Fibroblast of skin of right biceps (primary cell): Measurements from ENCODE around the gene VPS37C.
A peak's percentile ranks its signal among the peaks of the same experiment; 100 is the strongest.
"Not testable (repeated sequence)": the region's sequence is repeated elsewhere in the genome, so short reads cannot be mapped to it uniquely, and the experiment has no call there.

Source experiments
- DNase-seq: peaks from one replicate; pipeline ENCODE4 v3.0.0-alpha.2; 2013

VPS37C gene

GRCh38 chr11:61174273-61174672, 13.0 kb upstream of the VPS37C start:
- DNase-seq: no peak

- DNase-seq: peak; percentile 15
Observed at GRCh38 chr11:61173456-61173855, 12.2 kb upstream of the VPS37C start.

DNA sequence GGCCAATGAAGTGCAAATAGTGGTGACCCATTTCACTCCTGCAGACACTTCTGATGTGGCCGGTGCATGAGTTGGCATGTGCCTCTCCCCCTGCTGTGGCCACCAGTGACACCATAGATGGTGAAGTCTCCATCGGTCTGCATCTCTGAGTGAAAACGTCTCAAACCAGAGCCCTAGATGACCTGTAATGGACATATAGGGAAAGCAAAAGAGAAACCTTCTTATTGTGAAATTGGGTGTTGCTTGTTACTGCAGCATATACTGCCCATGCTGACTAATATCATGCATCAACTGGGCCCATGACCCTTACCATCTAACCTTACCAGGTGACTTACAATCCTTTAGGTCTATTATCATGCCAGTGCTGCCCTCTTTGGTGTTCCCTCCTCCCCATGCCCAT, 11.7 kb upstream of the VPS37C start:
- DNase-seq: no peak

DNA sequence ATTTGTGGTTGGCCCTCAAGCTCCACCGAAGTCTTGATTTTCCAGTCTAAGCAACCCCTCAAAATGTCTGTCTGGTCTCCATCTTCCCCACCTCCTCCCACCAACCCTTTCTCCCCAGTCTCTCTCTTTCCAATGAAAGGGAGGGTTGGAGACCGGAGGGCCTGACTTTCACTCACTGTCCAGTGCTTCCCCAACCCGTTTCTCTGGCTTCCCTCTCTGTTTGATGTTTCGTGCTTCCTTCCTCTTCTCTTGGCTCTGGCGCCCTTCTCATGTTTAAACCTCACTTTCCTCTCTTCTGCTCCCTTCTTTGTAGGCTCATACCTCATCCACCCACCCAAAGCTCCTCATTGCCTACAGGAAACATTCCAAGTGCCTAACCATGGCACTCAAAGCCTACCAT, 11.1 kb upstream of the VPS37C start:
- no peak for DNase-seq

GRCh38 chr11:61171907-61172306, 10.7 kb upstream of the VPS37C start:
- DNase-seq: no peak

DNA sequence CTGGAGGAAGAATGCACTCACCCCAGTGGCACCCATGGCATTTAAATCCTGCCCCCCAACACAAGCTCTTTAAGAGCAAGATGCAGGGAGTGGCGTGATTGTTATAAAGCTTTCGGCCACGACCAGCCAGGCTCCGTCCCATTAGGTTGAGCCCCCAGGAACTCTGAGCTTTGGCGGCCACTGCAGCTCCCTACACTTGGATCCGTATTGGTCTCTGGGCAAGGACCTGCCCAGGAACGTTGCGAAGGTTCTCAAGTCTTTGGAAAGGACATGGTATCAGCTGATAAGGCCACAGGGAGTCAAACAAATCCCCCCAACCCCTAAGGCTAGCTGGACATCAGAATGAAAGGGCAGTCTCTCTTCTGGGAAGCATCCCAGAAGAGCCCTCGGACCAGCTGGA, 9.3 kb upstream of the VPS37C start:
- DNase-seq: no peak

GRCh38 chr11:61168800-61169199, 7.6 kb upstream of the VPS37C start:
- no peak for DNase-seq

DNA sequence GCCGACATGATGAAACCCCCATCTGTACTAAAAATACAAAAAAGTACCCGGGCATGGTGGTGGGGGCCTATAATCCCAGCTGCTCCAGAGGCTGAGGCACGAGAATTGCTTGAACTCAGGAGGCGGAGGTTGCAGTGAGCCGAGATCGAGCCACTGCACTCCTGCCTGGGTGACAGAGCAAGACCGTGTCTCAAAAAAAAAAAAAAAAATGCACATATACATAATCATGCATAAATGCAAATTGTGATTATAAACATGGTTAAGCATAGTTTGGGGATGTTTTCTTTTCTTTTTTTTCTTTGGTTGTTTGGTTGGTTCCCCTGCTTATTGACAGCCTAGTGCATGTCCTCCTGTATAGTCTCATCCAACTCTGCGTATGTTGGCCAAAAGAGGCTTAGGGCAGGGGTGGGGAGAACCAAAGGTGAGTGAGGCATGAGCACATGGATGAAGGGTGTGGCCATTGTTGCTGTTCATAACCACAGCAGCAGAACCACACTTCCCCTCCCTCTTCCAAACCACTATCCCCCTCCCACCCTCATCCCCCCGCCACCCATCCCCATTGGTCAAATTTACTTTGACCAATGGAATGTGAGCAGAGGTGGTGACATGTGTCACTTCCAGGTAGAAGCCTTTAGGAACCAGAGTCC, 6.9 kb upstream of the VPS37C start:
- no peak for DNase-seq

DNA sequence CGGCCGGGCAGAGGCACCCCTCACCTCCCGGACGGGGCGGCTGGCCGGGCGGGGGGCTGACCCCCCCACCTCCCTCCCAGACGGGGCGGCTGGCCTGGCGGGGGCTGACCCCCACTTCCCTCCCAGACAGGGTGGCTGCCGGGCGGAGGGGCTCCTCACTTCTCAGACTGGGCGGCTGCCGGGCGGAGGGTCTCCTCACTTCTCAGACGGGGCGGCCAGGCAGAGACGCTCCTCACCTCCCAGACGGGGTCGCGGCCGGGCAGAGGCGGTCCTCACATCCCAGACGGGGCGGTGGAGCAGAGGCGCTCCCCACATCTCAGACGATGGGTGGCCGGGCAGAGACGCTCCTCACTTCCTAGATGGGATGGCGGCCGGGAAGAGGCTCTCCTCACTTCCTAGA, 5.1 kb upstream of the VPS37C start:
- DNase-seq: not testable (repeated sequence)

DNA sequence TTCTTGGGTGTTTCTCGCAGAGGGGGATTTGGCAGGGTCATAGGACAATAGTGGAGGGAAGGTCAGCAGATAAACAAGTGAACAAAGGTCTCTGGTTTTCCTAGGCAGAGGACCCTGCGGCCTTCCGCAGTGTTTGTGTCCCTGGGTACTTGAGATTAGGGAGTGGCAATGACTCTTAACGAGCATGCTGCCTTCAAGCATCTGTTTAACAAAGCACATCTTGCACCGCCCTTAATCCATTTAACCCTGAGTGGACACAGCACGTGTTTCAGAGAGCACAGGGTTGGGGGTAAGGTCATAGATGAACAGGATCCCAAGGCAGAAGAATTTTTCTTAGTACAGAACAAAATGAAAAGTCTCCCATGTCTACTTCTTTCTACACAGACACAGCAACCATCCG, 4.6 kb upstream of the VPS37C start:
- DNase-seq: not testable (repeated sequence)

DNA sequence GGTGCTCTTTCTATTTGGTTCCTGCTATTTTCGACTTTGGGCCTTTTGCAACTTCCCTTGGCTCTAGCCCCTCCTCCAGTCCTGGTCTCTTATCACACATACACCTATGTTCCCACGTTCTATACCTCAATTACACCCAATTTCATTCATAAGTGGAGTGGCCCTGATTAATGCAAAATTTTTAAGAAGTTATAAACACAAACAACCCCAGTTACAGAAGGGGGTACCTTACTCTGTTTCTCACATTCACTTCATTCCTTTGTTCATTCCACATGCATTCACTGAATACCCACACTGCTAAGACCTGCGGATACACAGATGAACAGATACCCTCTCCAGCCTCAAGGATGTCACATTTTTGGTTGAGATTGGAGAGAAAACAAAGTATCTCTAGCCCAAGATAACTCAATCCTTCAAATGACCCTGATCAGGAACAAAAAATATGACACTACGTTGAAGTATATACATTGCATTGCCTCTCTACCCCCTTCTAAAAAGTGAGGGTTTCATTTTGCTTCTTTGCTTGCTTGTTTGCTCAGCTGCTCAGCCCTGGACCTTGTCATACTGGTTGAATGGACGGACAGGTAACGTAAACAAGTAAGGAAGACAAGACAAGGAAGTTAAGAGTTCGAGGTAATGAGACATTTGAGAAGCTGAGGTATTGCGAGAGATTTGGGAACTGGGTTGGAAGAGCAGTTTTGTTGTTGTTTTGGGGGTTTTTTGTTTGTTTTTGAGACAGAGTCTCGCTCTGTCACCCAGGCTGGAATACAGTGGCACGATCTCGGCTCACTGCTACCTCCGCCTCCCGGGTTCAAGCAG, 3.6 kb upstream of the VPS37C start:
- no peak for DNase-seq

DNA sequence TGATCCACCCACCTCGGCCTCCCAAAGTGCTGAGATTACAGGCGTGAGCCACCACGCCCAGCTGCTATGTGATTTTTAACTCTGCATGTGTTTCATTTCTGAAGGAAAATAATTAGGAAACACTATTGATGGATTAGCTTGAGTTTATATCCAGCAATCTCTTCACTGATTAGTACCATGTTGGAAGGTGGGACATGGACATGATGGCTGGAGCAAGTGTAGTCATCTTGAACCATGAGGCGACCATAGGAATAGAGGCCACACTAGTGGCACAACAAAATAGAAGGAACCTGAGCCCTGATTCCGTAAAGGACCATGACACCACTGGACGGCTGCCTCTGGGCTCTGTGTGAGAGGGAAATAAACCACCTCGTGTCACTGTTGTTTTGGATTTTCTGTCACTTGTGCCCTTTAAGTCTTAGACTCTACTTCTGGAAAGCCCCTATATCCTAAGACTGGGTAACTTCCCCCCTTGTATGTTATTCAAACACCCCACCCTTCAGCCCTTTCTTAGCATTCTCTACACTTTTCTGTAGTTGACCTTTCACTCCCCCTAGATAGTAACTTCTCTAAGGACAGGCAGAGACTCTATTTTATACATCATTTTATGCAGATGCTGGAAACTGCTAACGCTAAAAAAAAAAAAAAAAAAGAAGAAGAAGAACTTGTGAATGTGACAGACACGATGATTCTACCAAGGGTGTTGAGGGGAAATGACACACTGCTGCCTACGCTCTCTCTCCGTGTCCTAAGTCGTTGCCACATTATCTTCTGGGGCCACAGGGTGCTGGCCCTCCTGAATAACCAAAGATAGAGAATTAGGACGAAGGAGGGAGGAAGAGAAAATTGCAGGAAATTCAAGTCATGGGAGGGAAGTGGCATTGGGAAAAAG, 2.7 kb upstream of the VPS37C start:
- DNase-seq: no peak

DNA sequence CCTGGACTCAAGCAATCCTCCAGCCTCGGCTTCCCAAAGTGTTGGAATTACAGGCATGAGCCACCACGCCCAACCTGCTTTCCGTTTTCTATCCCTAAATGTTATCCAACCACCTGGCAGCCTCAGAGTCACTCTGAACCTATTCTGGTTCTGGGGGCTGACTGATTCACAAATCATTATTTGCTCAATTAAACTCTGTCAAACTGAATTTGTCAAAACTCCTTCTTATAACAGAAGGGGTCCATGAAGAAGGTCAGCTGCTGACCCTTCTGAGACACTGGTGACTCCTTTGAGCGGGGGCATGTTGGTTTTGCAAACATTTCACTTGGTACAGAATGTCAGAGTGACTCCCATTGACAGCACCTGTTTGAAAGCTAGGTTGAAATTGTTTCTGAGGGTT, 1.8 kb upstream of the VPS37C start:
- no peak for DNase-seq

GRCh38 chr11:61162092-61162941, 1.1 kb upstream of the VPS37C start:
- DNase-seq: peak; percentile 56

GRCh38 chr11:61160487-61161189, 588 bp downstream of the VPS37C start:
- peak; percentile 5 for DNase-seq

DNA sequence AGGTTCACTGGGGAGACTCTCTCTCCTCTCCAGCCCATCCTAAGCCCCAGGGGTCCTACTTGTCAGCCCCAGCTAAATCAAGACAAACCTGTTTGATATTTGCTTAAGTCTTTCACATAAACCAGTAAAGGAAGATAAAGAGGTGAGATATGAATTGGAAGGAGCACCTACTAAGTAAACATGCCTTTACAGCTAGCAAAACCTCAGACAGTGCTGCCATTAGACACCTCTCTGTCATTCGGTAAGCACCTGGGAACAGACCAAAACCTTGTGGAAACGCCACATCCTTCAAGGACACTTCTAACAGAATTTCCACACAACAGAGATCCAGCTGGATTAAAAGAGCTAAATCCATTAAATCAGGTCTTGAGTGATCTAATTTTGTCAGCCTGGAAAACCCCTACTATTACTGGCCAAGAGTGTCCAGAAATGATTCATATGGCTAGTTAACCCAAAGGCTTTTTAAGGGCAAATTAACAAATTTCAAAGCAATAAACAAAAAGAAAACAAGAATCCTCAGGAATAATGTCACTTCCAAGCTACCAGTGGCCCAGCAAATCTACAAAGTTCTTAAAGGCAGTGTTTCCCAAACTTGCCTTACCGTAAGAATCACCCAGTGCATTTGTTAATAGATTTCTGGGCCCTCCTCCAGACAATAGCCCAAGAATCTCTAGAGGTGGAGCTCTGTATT, 2.4 kb downstream of the VPS37C start:
- DNase-seq: peak; percentile 19

DNA sequence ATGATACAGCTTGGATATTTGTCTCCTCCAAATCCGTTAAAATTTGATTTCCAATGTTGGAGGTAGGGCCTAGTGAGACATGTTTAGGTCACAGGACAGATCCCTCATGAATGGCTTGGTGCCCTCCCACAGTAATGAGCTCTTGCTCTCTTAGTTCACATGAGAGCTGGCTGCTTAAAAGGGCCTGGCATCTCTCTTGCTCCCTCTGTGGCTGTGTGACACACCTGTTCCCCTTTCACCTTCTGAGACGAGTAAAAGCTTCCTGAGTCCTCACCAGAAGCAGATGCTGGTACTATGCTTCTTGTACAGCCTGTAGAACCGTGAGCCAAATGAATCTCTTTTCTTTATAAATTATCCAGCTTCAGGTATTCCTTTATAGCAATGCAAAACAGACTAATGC, 3.5 kb downstream of the VPS37C start:
- no peak for DNase-seq

DNA sequence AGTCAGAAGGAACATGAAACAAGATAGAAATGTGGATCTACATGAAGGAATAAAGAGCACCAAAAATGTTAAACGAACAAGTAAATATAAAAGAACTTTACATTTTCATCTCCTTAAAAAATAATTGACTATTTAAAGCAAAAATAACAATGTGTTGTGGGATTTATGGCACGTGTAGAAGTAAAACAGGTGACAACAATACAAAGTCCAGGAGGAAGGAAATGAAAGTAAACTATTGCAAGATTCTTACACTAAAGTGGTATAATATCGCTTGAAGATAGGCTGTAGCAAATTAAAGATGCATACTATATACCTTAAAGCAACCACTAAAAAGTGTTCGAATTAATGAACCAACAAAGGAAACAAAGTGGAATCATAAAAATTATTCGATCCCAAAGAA, 5.5 kb downstream of the VPS37C start:
- DNase-seq: no peak

- no peak for DNase-seq
Observed at GRCh38 chr11:61155312-61155711, 5.9 kb downstream of the VPS37C start.

GRCh38 chr11:61154528-61154927, 6.7 kb downstream of the VPS37C start:
- no peak for DNase-seq

- no peak for DNase-seq
Observed at GRCh38 chr11:61153593-61154095, 7.6 kb downstream of the VPS37C start.
